ENCODE data around the gene SLC25A10.

DNA sequence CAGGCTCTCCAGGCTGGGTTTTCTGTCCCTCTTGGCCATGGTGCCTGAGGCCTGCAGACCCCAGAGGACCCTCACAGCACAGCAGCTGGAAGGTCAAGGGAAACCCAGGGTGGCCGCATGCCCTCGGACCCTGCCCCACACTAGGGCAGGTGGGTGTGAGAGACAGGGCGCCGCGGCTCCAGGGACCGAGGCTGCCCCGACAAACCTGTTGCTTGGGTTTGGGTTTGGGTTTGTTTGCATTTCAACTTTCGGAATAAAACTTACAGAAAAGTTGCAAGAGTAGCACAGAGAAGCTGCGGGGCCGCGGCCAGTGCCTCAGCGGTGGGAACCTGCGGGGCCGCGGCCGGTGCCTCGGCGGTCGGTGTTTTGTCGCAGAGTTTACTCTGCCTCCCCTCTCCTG lies 20.5 kb upstream of the SLC25A10 start:
- TF ChIP-seq, protein P1, sequence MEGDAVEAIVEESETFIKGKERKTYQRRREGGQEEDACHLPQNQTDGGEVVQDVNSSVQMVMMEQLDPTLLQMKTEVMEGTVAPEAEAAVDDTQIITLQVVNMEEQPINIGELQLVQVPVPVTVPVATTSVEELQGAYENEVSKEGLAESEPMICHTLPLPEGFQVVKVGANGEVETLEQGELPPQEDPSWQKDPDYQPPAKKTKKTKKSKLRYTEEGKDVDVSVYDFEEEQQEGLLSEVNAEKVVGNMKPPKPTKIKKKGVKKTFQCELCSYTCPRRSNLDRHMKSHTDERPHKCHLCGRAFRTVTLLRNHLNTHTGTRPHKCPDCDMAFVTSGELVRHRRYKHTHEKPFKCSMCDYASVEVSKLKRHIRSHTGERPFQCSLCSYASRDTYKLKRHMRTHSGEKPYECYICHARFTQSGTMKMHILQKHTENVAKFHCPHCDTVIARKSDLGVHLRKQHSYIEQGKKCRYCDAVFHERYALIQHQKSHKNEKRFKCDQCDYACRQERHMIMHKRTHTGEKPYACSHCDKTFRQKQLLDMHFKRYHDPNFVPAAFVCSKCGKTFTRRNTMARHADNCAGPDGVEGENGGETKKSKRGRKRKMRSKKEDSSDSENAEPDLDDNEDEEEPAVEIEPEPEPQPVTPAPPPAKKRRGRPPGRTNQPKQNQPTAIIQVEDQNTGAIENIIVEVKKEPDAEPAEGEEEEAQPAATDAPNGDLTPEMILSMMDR (IDR thresholded peaks at IDR 0.05; ENCODE audit: low read length): no peak
- TF ChIP-seq EZH2 (optimal IDR thresholded peaks at IDR 0.05; ENCODE audit: low read depth, low read length): no peak

All from MM.1S (cell line).